Osteoblast (primary cell): ENCODE results near the gene TP53BP1. TPM values are rescaled to one million over a fixed set of nuclear protein-coding genes. Genes with fewer than 3 reads are reported as not detected.

Experiments used
- DNase-seq: peaks from one replicate; pipeline ENCODE4 v3.0.0; 2011; ENCODE audit warnings: low spot score, mixed read lengths; ENCODE audit not compliant: insufficient read length; ENCODE audit errors: missing footprints
- H2AFZ ChIP-seq: 2 replicates; pipeline ENCODE4 v1.6.0; 2011; ENCODE audit warnings: mild to moderate bottlenecking, low read length
- H3K27ac ChIP-seq: 2 replicates; pipeline ENCODE4 v1.5.1; 2011; ENCODE audit warnings: mild to moderate bottlenecking, low read depth, low read length, moderate library complexity
- H3K27me3 ChIP-seq: 2 replicates; pipeline ENCODE4 v1.6.0; 2012; ENCODE audit warnings: mild to moderate bottlenecking, control low read depth, inconsistent platforms, low read length, moderate library complexity; ENCODE audit not compliant: insufficient read depth
- H3K36me3 ChIP-seq: 2 replicates; pipeline ENCODE4 v1.5.1; 2011; ENCODE audit warnings: mild to moderate bottlenecking, low read length, control low read depth, moderate library complexity; ENCODE audit not compliant: insufficient read depth
- H3K4me1 ChIP-seq: 2 replicates; pipeline ENCODE4 v1.5.1; 2011; ENCODE audit warnings: mild to moderate bottlenecking, low read length, control low read depth, moderate library complexity; ENCODE audit not compliant: insufficient read depth
- H3K4me2 ChIP-seq: 2 replicates; pipeline ENCODE4 v1.6.0; 2011; ENCODE audit warnings: mild to moderate bottlenecking, low read length; ENCODE audit not compliant: insufficient read depth
- H3K4me3 ChIP-seq: fragments of 200-600 bp; sonication (generic); 3 replicates; pipeline ENCODE4 v1.5.1; 2012; ENCODE audit warnings: mild to moderate bottlenecking, low read length, inconsistent platforms; ENCODE audit not compliant: insufficient read depth
- H3K79me2 ChIP-seq: 2 replicates; pipeline ENCODE4 v1.6.0; 2012; ENCODE audit warnings: mild to moderate bottlenecking, low read length, control low read depth, inconsistent platforms; ENCODE audit not compliant: insufficient read depth
- H3K9me3 ChIP-seq: 2 replicates; pipeline ENCODE4 v1.5.1; 2011; ENCODE audit warnings: low read depth, low read length, control low read depth
- H4K20me1 ChIP-seq: 2 replicates; pipeline ENCODE4 v1.6.0; 2012; ENCODE audit warnings: mild to moderate bottlenecking, low read length, control low read depth; ENCODE audit not compliant: insufficient read depth
- CTCF ChIP-seq: IDR thresholded peaks from 2 replicates; pipeline ENCODE4 v1.5.1; 2011; ENCODE audit warnings: mild to moderate bottlenecking, low read depth, low read length, moderate library complexity; ENCODE audit errors: extremely low read depth
- total RNA-seq: library from RNA; depleted of rRNA; stranded (reverse); fragments of >200 nt; gene quantifications from 2 replicates; pipeline ENCODE4 v1.2.3, GENCODE V29; 2012

The TP53BP1 gene
- total RNA-seq, 1 donor: 88.7 TPM

- Histone ChIP-seq H3K27me3 (no peaks in the 10 kb centered on the region), H2AFZ (no peak overlapping the region), H3K79me2 (peaks cover 11% of the 10 kb centered on the region), H4K20me1 (peaks cover 47% of the 10 kb centered on the region), H3K9me3 (no peaks in the 10 kb centered on the region), H3K4me2 (no peak overlapping the region), H3K27ac (no peak overlapping the region), H3K4me3 (no peak overlapping the region), H3K36me3 (peaks cover 45% of the 10 kb centered on the region), H3K4me1 (no peaks in the 10 kb centered on the region)
- DNase-seq: peak; percentile 49
- no peak for TF ChIP-seq CTCF
Observed at GRCh38 chr15:43529141-43529540, 36.2 kb upstream of the TP53BP1 start.

- no peak for TF ChIP-seq CTCF
- Histone ChIP-seq H3K9me3 (no peaks in the 10 kb centered on the region), H3K79me2 (peaks cover 11% of the 10 kb centered on the region)
Observed at GRCh38 chr15:43528542-43529007, 35.6 kb upstream of the TP53BP1 start.

GRCh38 chr15:43527802-43528541 lies 35.0 kb upstream of the TP53BP1 start:
- Histone ChIP-seq H3K4me3 (no peak overlapping the region), H3K27me3 (no peaks in the 10 kb centered on the region), H4K20me1 (peaks cover 58% of the 10 kb centered on the region), H2AFZ (no peak overlapping the region), H3K4me1 (no peaks in the 10 kb centered on the region), H3K4me2 (no peak overlapping the region), H3K79me2 (peaks cover 11% of the 10 kb centered on the region), H3K27ac (no peak overlapping the region), H3K36me3 (peaks cover 56% of the 10 kb centered on the region), H3K9me3 (no peaks in the 10 kb centered on the region)
- no peak for TF ChIP-seq CTCF
- peak; percentile 27 for DNase-seq

More at GRCh38 chr15:43528542-43529007, 35.6 kb upstream of the TP53BP1 start:
- H3K4me1 ChIP-seq: no peaks in the 10 kb centered on the region
- H3K36me3 ChIP-seq: peaks cover 50% of the 10 kb centered on the region
- peaks cover 52% of the 10 kb centered on the region for H4K20me1 ChIP-seq
- DNase-seq: peak; percentile 55
- no peaks in the 10 kb centered on the region for H3K27me3 ChIP-seq
- H2AFZ ChIP-seq: no peak overlapping the region
- H3K4me2 ChIP-seq: no peak overlapping the region
- H3K4me3 ChIP-seq: no peak overlapping the region
- H3K27ac ChIP-seq: no peak overlapping the region

- Histone ChIP-seq H3K9me3 (no peaks in the 10 kb centered on the region), H2AFZ (no peak overlapping the region), H3K36me3 (peaks cover 64% of the 10 kb centered on the region), H3K27me3 (no peaks in the 10 kb centered on the region), H3K4me1 (no peaks in the 10 kb centered on the region), H3K27ac (no peak overlapping the region), H3K4me2 (no peak overlapping the region), H4K20me1 (peaks cover 66% of the 10 kb centered on the region), H3K4me3 (no peak overlapping the region), H3K79me2 (peaks cover 17% of the 10 kb centered on the region)
- peak; percentile 76 for DNase-seq
- no peak for TF ChIP-seq CTCF
Observed at GRCh38 chr15:43527016-43527801, 34.3 kb upstream of the TP53BP1 start.
